ENCODE results near the gene CFAP68. TPM values are rescaled to one million over a fixed set of nuclear protein-coding genes. Genes with fewer than 3 reads are reported as not detected.

Gene CFAP68
- total RNA-seq, 1 experiment from 2014 or later, result 27.4 TPM

- H2AFZ ChIP-seq (ENCODE audit: low read length), result no peak overlapping the region
- H3K9me2 ChIP-seq (replicated peaks; ENCODE audit: low read length), result no peaks in the 10 kb centered on the region
- intact Hi-C loops (cut with micrococcal nuclease), result no loop called here
- H3K4me3 ChIP-seq (ENCODE audit: low read length), result no peak overlapping the region
- no peaks in the 10 kb centered on the region for H4K20me1 ChIP-seq (ENCODE audit: low read length)
- peaks cover 46% of the 10 kb centered on the region; the same call in 1 of the 2 replicates for H3K36me3 ChIP-seq (ENCODE audit: low read depth, low read length)
- POLR2A ChIA-PET (ENCODE audit: unreplicated experiment), result no interaction called here
- ATAC-seq (no peak), DNase-seq (no peak)
- CTCF ChIA-PET, result no interaction called here
- TF ChIP-seq EZH2 (IDR thresholded peaks at IDR 0.05; ENCODE audit: low read length, unreplicated experiment), result no peak
- TF ChIP-seq EZH2phosphoT487 (IDR thresholded peaks at IDR 0.05; ENCODE audit: borderline replicate concordance, low read length), result no peak
- no peak for TF ChIP-seq CTCF (conservative IDR thresholded peaks at IDR 0.05; ENCODE audit: low read depth, low read length)
- H3K27ac ChIP-seq (ENCODE audit: low read length), result no peak overlapping the region
- H3K79me2 ChIP-seq (ENCODE audit: low read length), result no peaks in the 10 kb centered on the region
- H3K4me2 ChIP-seq (ENCODE audit: low read length), result no peak overlapping the region
- peaks cover 19% of the 10 kb centered on the region for H3K4me1 ChIP-seq (ENCODE audit: insufficient read depth, low read length)
- no TSS peak for BruUV-seq (replicated peaks)
- H3K9me3 ChIP-seq (ENCODE audit: low read length), result no peaks in the 10 kb centered on the region
- no peak overlapping the region for H3K9ac ChIP-seq (ENCODE audit: low read length)
- no peaks in the 10 kb centered on the region for H3F3A ChIP-seq (ENCODE audit: low read length, unreplicated experiment)
- H3K27me3 ChIP-seq (ENCODE audit: low read length), result no peaks in the 10 kb centered on the region
Measured at GRCh38 chr11:111840143-111840542, 39.2 kb upstream of the CFAP68 start.

- Histone ChIP-seq H3K4me3 (ENCODE audit: low read length) (no peak overlapping the region), H3K4me1 (ENCODE audit: insufficient read depth, low read length) (peaks cover 30% of the 10 kb centered on the region), H3K27ac (ENCODE audit: low read length) (no peak overlapping the region), H3K4me2 (ENCODE audit: low read length) (no peak overlapping the region), H2AFZ (ENCODE audit: low read length) (peak overlapping the region; percentile 52), H3K36me3 (ENCODE audit: low read depth, low read length) (peaks cover 33% of the 10 kb centered on the region; the same call in 1 of the 2 replicates), H3K9ac (ENCODE audit: low read length) (no peak overlapping the region), H3K27me3 (ENCODE audit: low read length) (no peaks in the 10 kb centered on the region), H3K9me3 (ENCODE audit: low read length) (no peaks in the 10 kb centered on the region), H4K20me1 (ENCODE audit: low read length) (no peaks in the 10 kb centered on the region), H3F3A (ENCODE audit: low read length, unreplicated experiment) (peaks cover 10% of the 10 kb centered on the region), H3K9me2 (replicated peaks; ENCODE audit: low read length) (no peaks in the 10 kb centered on the region), H3K79me2 (ENCODE audit: low read length) (no peaks in the 10 kb centered on the region)
- ATAC-seq, result peak; percentile 69
- intact Hi-C loops (cut with micrococcal nuclease), result loop anchor here (1.0 kb wide), 4 partner anchors 64 to 387 kb away; partner anchors contain the start of gene SIK2
- POLR2A ChIA-PET (ENCODE audit: unreplicated experiment), result no interaction called here
- CTCF ChIA-PET, result interaction anchor here (0.5 to 1.0 kb wide), 4 partner anchors 10 to 237 kb away, joined by 4 to 5 read pairs (median 4); no protein-coding TSS in a partner anchor
- peak; percentile 98 for TF ChIP-seq CTCF (conservative IDR thresholded peaks at IDR 0.05; ENCODE audit: low read depth, low read length)
- TF ChIP-seq EZH2 (IDR thresholded peaks at IDR 0.05; ENCODE audit: low read length, unreplicated experiment), result no peak
- DNase-seq, result peak; percentile 92
- BruUV-seq (replicated peaks), result no TSS peak
Measured at GRCh38 chr11:111841370-111842053, 37.8 kb upstream of the CFAP68 start.

GRCh38 chr11:111843661-111844060 is 35.7 kb upstream of the CFAP68 start:
- intact Hi-C loops (cut with micrococcal nuclease), result no loop called here
- no peaks in the 10 kb centered on the region for H4K20me1 ChIP-seq (ENCODE audit: low read length)
- H3K27ac ChIP-seq (ENCODE audit: low read length), result no peak overlapping the region
- TF ChIP-seq EZH2phosphoT487 (IDR thresholded peaks at IDR 0.05; ENCODE audit: borderline replicate concordance, low read length) (no peak), EZH2 (IDR thresholded peaks at IDR 0.05; ENCODE audit: low read length, unreplicated experiment) (no peak), CTCF (conservative IDR thresholded peaks at IDR 0.05; ENCODE audit: low read depth, low read length) (no peak)
- H3K4me3 ChIP-seq (ENCODE audit: low read length), result no peak overlapping the region
- CTCF ChIA-PET, result interaction anchor here (0.6 kb wide), 1 partner anchor 384 kb away, joined by 3 read pairs; no protein-coding TSS in a partner anchor
- BruUV-seq (replicated peaks), result no TSS peak
- H3K36me3 ChIP-seq (ENCODE audit: low read depth, low read length), result peaks cover 22% of the 10 kb centered on the region; the same call in 1 of the 2 replicates
- no peaks in the 10 kb centered on the region for H3K9me2 ChIP-seq (replicated peaks; ENCODE audit: low read length)
- no peak overlapping the region for H3K9ac ChIP-seq (ENCODE audit: low read length)
- POLR2A ChIA-PET (ENCODE audit: unreplicated experiment), result no interaction called here
- peaks cover 13% of the 10 kb centered on the region for H3F3A ChIP-seq (ENCODE audit: low read length, unreplicated experiment)
- H3K9me3 ChIP-seq (ENCODE audit: low read length), result no peaks in the 10 kb centered on the region
- H3K4me2 ChIP-seq (ENCODE audit: low read length), result no peak overlapping the region
- no peak overlapping the region for H2AFZ ChIP-seq (ENCODE audit: low read length)
- no peak for ATAC-seq
- no peak for DNase-seq
- peaks cover 37% of the 10 kb centered on the region for H3K4me1 ChIP-seq (ENCODE audit: insufficient read depth, low read length)
- H3K79me2 ChIP-seq (ENCODE audit: low read length), result no peaks in the 10 kb centered on the region
- no peaks in the 10 kb centered on the region for H3K27me3 ChIP-seq (ENCODE audit: low read length)

Data from PC-3 (cell line).